Astrocyte (in vitro differentiated cells and primary cell): ENCODE results near the gene CHD3. TPM values are rescaled to one million over a fixed set of nuclear protein-coding genes. Genes with fewer than 3 reads are reported as not detected.

Source experiments
- DNase-seq: peaks from one replicate; pipeline ENCODE4 v3.0.0-alpha.2; 2010; ENCODE audit warnings: low read depth
- FAIRE-seq: peaks from 2 replicates; lab custom pipeline; 2011; peaks lifted over from hg19 to GRCh38; lab: Jason Lieb, UNC
- H2AFZ ChIP-seq: 2 replicates; pipeline ENCODE4 v1.6.0; 2012; ENCODE audit warnings: low read depth, low read length, inconsistent platforms
- H3K27ac ChIP-seq: 2 replicates; pipeline ENCODE4 v1.5.1; 2011; ENCODE audit warnings: low read depth, low read length, inconsistent platforms
- H3K27me3 ChIP-seq: 2 replicates; pipeline ENCODE4 v1.6.0; 2011; ENCODE audit warnings: low read length, inconsistent platforms; ENCODE audit not compliant: insufficient read depth
- H3K36me3 ChIP-seq: 2 replicates; pipeline ENCODE4 v1.5.1; 2011; ENCODE audit warnings: low read length, inconsistent platforms; ENCODE audit not compliant: insufficient read depth
- H3K4me1 ChIP-seq: 2 replicates; pipeline ENCODE4 v1.5.1; 2011; ENCODE audit warnings: low read length, inconsistent platforms; ENCODE audit not compliant: insufficient read depth
- H3K4me2 ChIP-seq: 2 replicates; pipeline ENCODE4 v1.6.0; 2012; ENCODE audit warnings: low read length, inconsistent platforms
- H3K4me3 ChIP-seq: 2 replicates; pipeline ENCODE4 v1.5.1; 2011; ENCODE audit warnings: low read depth, mild to moderate bottlenecking, low read length, inconsistent platforms; ENCODE audit not compliant: insufficient read depth
- H3K79me2 ChIP-seq: 2 replicates; pipeline ENCODE4 v1.6.0; 2012; ENCODE audit warnings: mild to moderate bottlenecking, low read length, inconsistent platforms; ENCODE audit not compliant: insufficient read depth
- H3K9ac ChIP-seq: 2 replicates; pipeline ENCODE4 v1.6.0; 2012; ENCODE audit warnings: mild to moderate bottlenecking, low read length, inconsistent platforms
- H3K9me3 ChIP-seq: 2 replicates; pipeline ENCODE4 v1.5.1; 2012; ENCODE audit warnings: low read depth, mild to moderate bottlenecking, low read length, inconsistent platforms; ENCODE audit not compliant: insufficient read depth
- H4K20me1 ChIP-seq: 2 replicates; pipeline ENCODE4 v1.6.0; 2012; ENCODE audit warnings: low read length, inconsistent platforms; ENCODE audit not compliant: insufficient read depth
- H3K27ac Mint-ChIP-seq: one replicate; pipeline ENCODE4 v1.8.0; 2021; ENCODE audit warnings: mild to moderate bottlenecking, mixed read lengths; ENCODE audit not compliant: unreplicated experiment
- H3K27me3 Mint-ChIP-seq: one replicate; pipeline ENCODE4 v1.8.0; 2021; ENCODE audit warnings: low read depth, mixed read lengths; ENCODE audit not compliant: unreplicated experiment
- H3K36me3 Mint-ChIP-seq: one replicate; pipeline ENCODE4 v1.8.0; 2021; ENCODE audit warnings: low read depth, mixed read lengths; ENCODE audit not compliant: unreplicated experiment
- H3K4me1 Mint-ChIP-seq: one replicate; pipeline ENCODE4 v1.8.0; 2021; ENCODE audit warnings: low read depth, mixed read lengths; ENCODE audit not compliant: unreplicated experiment
- H3K4me3 Mint-ChIP-seq: one replicate; pipeline ENCODE4 v1.8.0; 2021; ENCODE audit warnings: mild to moderate bottlenecking, moderate library complexity, mixed read lengths; ENCODE audit not compliant: unreplicated experiment
- H3K9me3 Mint-ChIP-seq: one replicate; pipeline ENCODE4 v1.8.0; 2021; ENCODE audit warnings: mild to moderate bottlenecking, mixed read lengths; ENCODE audit not compliant: unreplicated experiment
- CTCF ChIP-seq: IDR thresholded peaks from 2 replicates; pipeline ENCODE4 v1.5.1; 2011; ENCODE audit warnings: low read depth, mild to moderate bottlenecking, inconsistent platforms, low read length, moderate library complexity; ENCODE audit not compliant: insufficient read depth
- EZH2 ChIP-seq: IDR thresholded peaks from 2 replicates; pipeline ENCODE4 v1.6.1; 2012; ENCODE audit warnings: mild to moderate bottlenecking, low read length, inconsistent platforms; ENCODE audit not compliant: insufficient read depth
- total RNA-seq: library from RNA; stranded (reverse); gene quantifications from 2 replicates; pipeline ENCODE4 v1.2.1, GENCODE V29; 2021

Gene CHD3
- total RNA-seq, 1 donor from 2014 or later: 111 TPM

GRCh38 chr17:7887482-7888183 is 956 bp upstream of the CHD3 start:
- Histone ChIP-seq H3K4me3 (peak overlapping the region; percentile 71), H2AFZ (peak overlapping the region; percentile 51), H3K4me1 (peaks cover 35% of the 10 kb centered on the region), H4K20me1 (peaks cover 33% of the 10 kb centered on the region), H3K27me3 (no peaks in the 10 kb centered on the region), H3K9me3 (no peaks in the 10 kb centered on the region), H3K4me2 (peak overlapping the region; percentile 96), H3K9ac (peak overlapping the region; percentile 80), H3K27ac (peak overlapping the region; percentile 84), H3K36me3 (peaks cover 7% of the 10 kb centered on the region), H3K79me2 (peaks cover 38% of the 10 kb centered on the region)
- Mint-ChIP-seq H3K4me3 (no peak overlapping the region), H3K36me3 (peaks cover 16% of the 10 kb centered on the region), H3K27ac (no peak overlapping the region), H3K9me3 (no peaks in the 10 kb centered on the region), H3K27me3 (no peaks in the 10 kb centered on the region), H3K4me1 (no peaks in the 10 kb centered on the region)
- DNase-seq (peak; percentile 91), FAIRE-seq (peak; percentile 92)
- TF ChIP-seq CTCF (no peak), EZH2 (no peak)

- H3K27ac Mint-ChIP-seq: no peak overlapping the region
Observed at GRCh38 chr17:7889166-7889955, 772 bp downstream of the CHD3 start.

More at GRCh38 chr17:7889166-7889955, 772 bp downstream of the CHD3 start:
- H3K4me3 ChIP-seq: peak overlapping the region; percentile 15
- peaks cover 32% of the 10 kb centered on the region for H3K4me1 ChIP-seq
- Mint-ChIP-seq H3K4me1 (no peaks in the 10 kb centered on the region), H3K36me3 (peaks cover 20% of the 10 kb centered on the region), H3K9me3 (no peaks in the 10 kb centered on the region), H3K27me3 (no peaks in the 10 kb centered on the region), H3K4me3 (peak overlapping the region; percentile 57)
- peaks cover 33% of the 10 kb centered on the region for H4K20me1 ChIP-seq
- H3K27me3 ChIP-seq: no peaks in the 10 kb centered on the region
- H3K27ac ChIP-seq: peak overlapping the region; percentile 12
- peaks cover 17% of the 10 kb centered on the region for H3K36me3 ChIP-seq
- H3K4me2 ChIP-seq: peak overlapping the region; percentile 96
- H2AFZ ChIP-seq: no peak overlapping the region
- peak overlapping the region; percentile 80 for H3K9ac ChIP-seq
- TF ChIP-seq EZH2 (no peak), CTCF (peak; percentile 24)
- no peaks in the 10 kb centered on the region for H3K9me3 ChIP-seq
- peaks cover 38% of the 10 kb centered on the region for H3K79me2 ChIP-seq
- DNase-seq (peak; percentile 68), FAIRE-seq (peak; percentile 17)
